HCT116 (cell line): ENCODE measurements around the gene HLCS. TPM values are rescaled to one million over a fixed set of nuclear protein-coding genes. Genes with fewer than 3 reads are reported as not detected.

Experiments
- ATAC-seq: fragments of 200-7000 bp; cut with Tn5 transposase; 2 replicates; pipeline ENCODE4 v1.9.1; 2020; ENCODE audit warnings: mild to moderate bottlenecking, moderate library complexity
- BruUV-seq: library from RNA; stranded (reverse); fragments of 400-500 nt; replicated peaks from 2 replicates; lab custom pipeline; 2021; lab: Mats Ljungman, UMichigan
- CTCF ChIA-PET: fragments of 300-600 bp; sonication (Branson Sonifier 250); formaldehyde crosslinking; loops from one replicate; lab custom pipeline; 2021; ENCODE audit warnings: antibody characterized with exemption; lab: Charles Lee
- POLR2A ChIA-PET: fragments of 300-600, 350-600 bp; sonication (Branson Sonifier 250); formaldehyde crosslinking; loops from one replicate; lab custom pipeline; 2021; ENCODE audit warnings: antibody characterized with exemption; lab: Charles Lee
- RAD21 ChIA-PET, 2 experiments: fragments of 300-600 bp; sonication (Branson Sonifier 250); formaldehyde crosslinking; loops; one replicate each; lab custom pipeline; 2023; ENCODE audit warnings: low total read pairs in 2 of 2; ENCODE audit not compliant: uncharacterized antibody in 2 of 2, unreplicated experiment in 2 of 2, low non-redundant PET in 1 of 2; lab: Charles Lee
- DNase-seq: peaks from one replicate; pipeline ENCODE4 v3.0.0-alpha.2; 2010; ENCODE audit warnings: low read depth, low spot score
- H2AFZ ChIP-seq: fragments of 200-600 bp; shearing (Covaris generic), sonication (generic); 2 replicates; pipeline ENCODE4 v1.6.1; 2017; ENCODE audit warnings: low read depth, mixed run types, mixed read lengths, antibody characterized with exemption, low read length; ENCODE audit not compliant: poor library complexity, severe bottlenecking
- H3K27ac ChIP-seq: 2 replicates; pipeline ENCODE4 v1.5.1; 2012; ENCODE audit warnings: low read depth, low read length
- H3K27me3 ChIP-seq: fragments of 200-600 bp; sonication (generic); 2 replicates; pipeline ENCODE4 v1.6.1; 2016; ENCODE audit warnings: mixed run types, low read length, mixed read lengths; ENCODE audit not compliant: insufficient read depth
- H3K36me3 ChIP-seq, 2 experiments: fragments of 200-500 bp in 1 of 2; fragments of 200-600 bp in 1 of 2; sonication (Bioruptor generic) in 1 of 2; sonication (generic) in 1 of 2; 2 replicates each; pipeline versions ENCODE4 v1.5.1 to v1.6.1; 2014 to 2016; ENCODE audit warnings: low read length in 2 of 2, inconsistent platforms in 1 of 2, mixed read lengths in 1 of 2, mixed run types in 1 of 2; ENCODE audit not compliant: insufficient read depth in 2 of 2, control insufficient read depth in 1 of 2
- H3K4me1 ChIP-seq, 2 experiments: fragments of 200-600 bp in 1 of 2; sonication (generic) in 1 of 2; 2 replicates each; pipeline versions ENCODE4 v1.5.1 to v1.6.1; 2012 to 2017; ENCODE audit warnings: low read length in 2 of 2, inconsistent platforms in 1 of 2, mild to moderate bottlenecking in 1 of 2, mixed read lengths in 1 of 2, mixed run types in 1 of 2, moderate library complexity in 1 of 2; ENCODE audit not compliant: insufficient read depth in 2 of 2, control insufficient read depth in 1 of 2
- H3K4me2 ChIP-seq: fragments of 200-600 bp; sonication (generic); 2 replicates; pipeline ENCODE4 v1.6.1; 2017; ENCODE audit warnings: mixed run types, low read length, mixed read lengths
- H3K4me3 ChIP-seq, 2 experiments: fragments of 200-600 bp in 1 of 2; sonication (generic) in 1 of 2; replicated peaks in 1 of 2; 2 replicates each; pipeline ENCODE4 v1.5.1; 2011 to 2016; ENCODE audit warnings: low read length in 2 of 2, control low read depth in 1 of 2, low read depth in 1 of 2, mild to moderate bottlenecking in 1 of 2, mixed read lengths in 1 of 2, mixed run types in 1 of 2
- H3K79me2 ChIP-seq: fragments of 200-600 bp; sonication (generic); 2 replicates; pipeline ENCODE4 v1.6.1; 2017; ENCODE audit warnings: mild to moderate bottlenecking, mixed run types, low read length, moderate library complexity, mixed read lengths; ENCODE audit not compliant: insufficient read depth
- H3K9ac ChIP-seq: fragments of 200-600 bp; sonication (generic); 2 replicates; pipeline ENCODE4 v1.6.1; 2016; ENCODE audit warnings: low read length, mixed read lengths
- H3K9me2 ChIP-seq: fragments of 200-600 bp; sonication (generic), shearing (Covaris generic); 2 replicates; pipeline ENCODE4 v1.6.1; 2017; ENCODE audit warnings: mixed run types, mild to moderate bottlenecking, moderate library complexity; ENCODE audit not compliant: insufficient read depth
- H3K9me3 ChIP-seq, 2 experiments: fragments of 200-500 bp in 1 of 2; fragments of 200-600 bp in 1 of 2; sonication (Bioruptor generic) in 1 of 2; sonication (generic) in 1 of 2; 2 replicates each; pipeline ENCODE4 v1.6.1; 2014 to 2017; ENCODE audit warnings: low read length in 2 of 2, mixed read lengths in 2 of 2, inconsistent platforms in 1 of 2, low read depth in 1 of 2, mild to moderate bottlenecking in 1 of 2, mixed run types in 1 of 2, moderate library complexity in 1 of 2; ENCODE audit not compliant: control insufficient read depth in 1 of 2, insufficient read depth in 1 of 2
- H4K20me1 ChIP-seq: fragments of 200-600 bp; sonication (generic), shearing (Covaris generic); 2 replicates; pipeline ENCODE4 v1.6.1; 2017; ENCODE audit warnings: mixed run types, mild to moderate bottlenecking, moderate library complexity; ENCODE audit not compliant: insufficient read depth
- CBX3 ChIP-seq: IDR thresholded peaks from 2 replicates; pipeline ENCODE4 v1.6.1; 2012; ENCODE audit warnings: low read depth
- CEBPB ChIP-seq: IDR thresholded peaks from 2 replicates; pipeline ENCODE4 v1.6.1; 2012; ENCODE audit warnings: low read depth
- EGR1 ChIP-seq: IDR thresholded peaks from 2 replicates; pipeline ENCODE4 v1.6.1; 2012; ENCODE audit warnings: low read depth
- ELF1 ChIP-seq: IDR thresholded peaks from 2 replicates; pipeline ENCODE4 v1.6.1; 2012; ENCODE audit warnings: low read depth, borderline replicate concordance
- EZH2 ChIP-seq: fragments of 200-600 bp; sonication (generic); IDR thresholded peaks from 2 replicates; pipeline ENCODE4 v1.6.1; 2017; ENCODE audit warnings: antibody characterized with exemption, mixed run types
- EZH2phosphoT487 ChIP-seq: fragments of 200-600 bp; IDR thresholded peaks from 2 replicates; pipeline ENCODE4 v1.6.1; 2018; ENCODE audit warnings: antibody characterized with exemption, borderline replicate concordance
- JUND ChIP-seq: IDR thresholded peaks from 2 replicates; pipeline ENCODE4 v1.6.1; 2012
- MAX ChIP-seq: IDR thresholded peaks from 2 replicates; pipeline ENCODE4 v1.6.1; 2012
- POLR2A ChIP-seq: IDR thresholded peaks from 2 replicates; pipeline ENCODE4 v1.7.0; 2011; ENCODE audit warnings: borderline replicate concordance; ENCODE audit not compliant: insufficient read depth, insufficient read length; ENCODE audit errors: extremely low read depth
- POLR2AphosphoS5 ChIP-seq: IDR thresholded peaks from 2 replicates; pipeline ENCODE4 v1.6.1; 2011; ENCODE audit warnings: mild to moderate bottlenecking, low read depth, low read length, moderate library complexity
- REST ChIP-seq: IDR thresholded peaks from 2 replicates; pipeline ENCODE4 v1.6.1; 2012; ENCODE audit warnings: low read depth
- SIN3A ChIP-seq: IDR thresholded peaks from 2 replicates; pipeline ENCODE4 v1.6.1; 2012; ENCODE audit warnings: low read depth
- SP1 ChIP-seq: IDR thresholded peaks from 2 replicates; pipeline ENCODE4 v1.6.1; 2012; ENCODE audit warnings: low read depth
- ZBTB33 ChIP-seq: IDR thresholded peaks from 2 replicates; pipeline ENCODE4 v1.6.1; 2011; ENCODE audit warnings: mild to moderate bottlenecking, low read length, moderate library complexity; ENCODE audit not compliant: insufficient replicate concordance; ENCODE audit errors: extremely low read depth
- ZFX ChIP-seq: fragments of 450-650 bp; IDR thresholded peaks from 2 replicates; pipeline ENCODE4 v1.6.1; 2017
- intact Hi-C: fragments of 100-400 bp; cut with micrococcal nuclease; formaldehyde crosslinking; loops from 2 replicates; pipeline ENCODE4 v1.10.0; 2022
- total RNA-seq: library from RNA; stranded (reverse); gene quantifications from one replicate; pipeline ENCODE4 v1.2.1, GENCODE V29; 2021; ENCODE audit not compliant: unreplicated experiment

The HLCS gene
- total RNA-seq, 1 experiment from 2014 or later = 18.5 TPM

GRCh38 chr21:36976228-36976861 is 9.9 kb upstream of the HLCS start:
- Histone ChIP-seq H3K4me2 (no peak overlapping the region; the same call in 1 of the 2 replicates), H3K27ac (no peak overlapping the region), H3K36me3 (no peaks in the 10 kb centered on the region), H3K9me3 (no peaks in the 10 kb centered on the region), H3K9ac (no peak overlapping the region), H3K4me1 (peaks cover 7 to 16% of the 10 kb centered on the region in 2 experiments), H3K4me3 (no peak overlapping the region), H3K79me2 (no peaks in the 10 kb centered on the region), H3K9me2 (no peaks in the 10 kb centered on the region), H4K20me1 (no peaks in the 10 kb centered on the region), H2AFZ (no peak overlapping the region), H3K27me3 (no peaks in the 10 kb centered on the region)
- no peak for ATAC-seq
- no peak for TF ChIP-seq ZFX
- TF ChIP-seq SIN3A = no peak
- no peak for TF ChIP-seq CEBPB
- TF ChIP-seq CBX3 = no peak
- TF ChIP-seq MAX = no peak
- no peak for TF ChIP-seq POLR2A
- TF ChIP-seq SP1 = no peak
- no peak for TF ChIP-seq JUND
- no peak for TF ChIP-seq EGR1
- TF ChIP-seq EZH2 = no peak
- TF ChIP-seq ELF1 = no peak
- no peak for TF ChIP-seq ZBTB33
- TF ChIP-seq POLR2AphosphoS5 = no peak
- no peak for TF ChIP-seq EZH2phosphoT487
- TF ChIP-seq REST = no peak
- ChIA-PET CTCF (interaction anchor here (0.5 to 2.2 kb wide), 19 partner anchors 8 to 672 kb away, joined by 3 to 21 read pairs (median 3); partner anchors contain the start of gene HLCS), POLR2A (interaction anchor here (1.2 to 1.5 kb wide), 3 partner anchors 10 to 15 kb away, joined by 6 to 7 read pairs (median 7); partner anchors contain the start of gene HLCS), RAD21 (interaction anchor here (1.0 to 1.6 kb wide), 3 partner anchors 13 to 34 kb away, joined by 3 to 4 read pairs (median 4); no protein-coding TSS in a partner anchor)
- no TSS peak for BruUV-seq
- intact Hi-C loops = loop anchor here (2.0 kb wide), 1 partner anchor 110 kb away; no protein-coding TSS in a partner anchor
- DNase-seq = no peak
